ENCODE results near the gene KIF5A.

Gene KIF5A

GRCh38 chr12:57625261-57626032 lies 75.6 kb downstream of the KIF5A start:
- H3K27me3 ChIP-seq (ENCODE audit: insufficient read depth, low read depth): peaks cover 18% of the 10 kb centered on the region
- no peaks in the 10 kb centered on the region; the same call in 1 of the 2 replicates for H3K36me3 ChIP-seq (ENCODE audit: insufficient read depth)
- H3K4me2 ChIP-seq: no peak overlapping the region
- H4K20me1 ChIP-seq (ENCODE audit: insufficient read depth): no peaks in the 10 kb centered on the region
- TF ChIP-seq CTCF (conservative IDR thresholded peaks at IDR 0.05; ENCODE audit: low read depth, low read length): no peak
- peaks cover 5% of the 10 kb centered on the region for H3K4me1 ChIP-seq (ENCODE audit: low read depth, poor library complexity, severe bottlenecking)
- H3K9ac ChIP-seq: no peak overlapping the region
- H3K79me2 ChIP-seq (ENCODE audit: insufficient read depth, low read depth): no peaks in the 10 kb centered on the region
- no peak overlapping the region for H3K4me3 ChIP-seq (IDR thresholded peaks at IDR 0.05; ENCODE audit: insufficient read depth, low read depth, low read length)
- no peak overlapping the region for H3K27ac ChIP-seq
- no peak overlapping the region for H2AFZ ChIP-seq (ENCODE audit: low read depth)

- H3K27ac ChIP-seq: no peak overlapping the region
- no peak overlapping the region for H3K4me2 ChIP-seq
- no peaks in the 10 kb centered on the region for H4K20me1 ChIP-seq (ENCODE audit: insufficient read depth)
- peaks cover 18% of the 10 kb centered on the region for H3K27me3 ChIP-seq (ENCODE audit: insufficient read depth, low read depth)
- no peaks in the 10 kb centered on the region; the same call in 1 of the 2 replicates for H3K36me3 ChIP-seq (ENCODE audit: insufficient read depth)
- no peak overlapping the region for H2AFZ ChIP-seq (ENCODE audit: low read depth)
- H3K4me1 ChIP-seq (ENCODE audit: low read depth, poor library complexity, severe bottlenecking): peaks cover 2% of the 10 kb centered on the region
- H3K9ac ChIP-seq: no peak overlapping the region
- no peak overlapping the region for H3K4me3 ChIP-seq (IDR thresholded peaks at IDR 0.05; ENCODE audit: insufficient read depth, low read depth, low read length)
- no peaks in the 10 kb centered on the region for H3K79me2 ChIP-seq (ENCODE audit: insufficient read depth, low read depth)
- TF ChIP-seq CTCF (conservative IDR thresholded peaks at IDR 0.05; ENCODE audit: low read depth, low read length): no peak
Observed at GRCh38 chr12:57626111-57626920, 76.5 kb downstream of the KIF5A start.

GRCh38 chr12:57626921-57627445 lies 77.1 kb downstream of the KIF5A start:
- TF ChIP-seq CTCF (conservative IDR thresholded peaks at IDR 0.05; ENCODE audit: low read depth, low read length): no peak
- Histone ChIP-seq H3K27ac (no peak overlapping the region), H3K4me2 (no peak overlapping the region), H2AFZ (ENCODE audit: low read depth) (no peak overlapping the region), H3K4me3 (IDR thresholded peaks at IDR 0.05; ENCODE audit: insufficient read depth, low read depth, low read length) (no peak overlapping the region), H3K27me3 (ENCODE audit: insufficient read depth, low read depth) (peaks cover 16% of the 10 kb centered on the region), H3K9ac (no peak overlapping the region), H3K36me3 (ENCODE audit: insufficient read depth) (no peaks in the 10 kb centered on the region; the same call in 1 of the 2 replicates), H4K20me1 (ENCODE audit: insufficient read depth) (no peaks in the 10 kb centered on the region), H3K4me1 (ENCODE audit: low read depth, poor library complexity, severe bottlenecking) (peaks cover 4% of the 10 kb centered on the region), H3K79me2 (ENCODE audit: insufficient read depth, low read depth) (no peaks in the 10 kb centered on the region)

GRCh38 chr12:57627501-57628279 lies 77.8 kb downstream of the KIF5A start:
- H3K4me3 ChIP-seq (IDR thresholded peaks at IDR 0.05; ENCODE audit: insufficient read depth, low read depth, low read length): no peak overlapping the region
- no peak overlapping the region for H3K27ac ChIP-seq
- H4K20me1 ChIP-seq (ENCODE audit: insufficient read depth): no peaks in the 10 kb centered on the region
- no peak overlapping the region for H2AFZ ChIP-seq (ENCODE audit: low read depth)
- H3K36me3 ChIP-seq (ENCODE audit: insufficient read depth): no peaks in the 10 kb centered on the region; the same call in 1 of the 2 replicates
- H3K4me2 ChIP-seq: no peak overlapping the region
- H3K4me1 ChIP-seq (ENCODE audit: low read depth, poor library complexity, severe bottlenecking): peaks cover 4% of the 10 kb centered on the region
- no peak overlapping the region for H3K9ac ChIP-seq
- H3K27me3 ChIP-seq (ENCODE audit: insufficient read depth, low read depth): peaks cover 9% of the 10 kb centered on the region
- peaks cover 3% of the 10 kb centered on the region; the same call in 1 of the 2 replicates for H3K79me2 ChIP-seq (ENCODE audit: insufficient read depth, low read depth)
- TF ChIP-seq CTCF (conservative IDR thresholded peaks at IDR 0.05; ENCODE audit: low read depth, low read length): no peak
